GM12873 (cell line): ENCODE data around the gene AUH.

Experiments
- TF ChIP-seq, protein P1 (sequence below): IDR thresholded peaks from 2 replicates; pipeline ENCODE4 v1.5.1; 2012; ENCODE audit warnings: low read depth, mild to moderate bottlenecking, moderate library complexity, low read length, control low read depth; ENCODE audit not compliant: insufficient read depth; ENCODE audit errors: missing control alignments

The AUH gene

GRCh38 chr9:91219557-91219956 lies 142.2 kb downstream of the AUH start:
- TF ChIP-seq, protein P1, sequence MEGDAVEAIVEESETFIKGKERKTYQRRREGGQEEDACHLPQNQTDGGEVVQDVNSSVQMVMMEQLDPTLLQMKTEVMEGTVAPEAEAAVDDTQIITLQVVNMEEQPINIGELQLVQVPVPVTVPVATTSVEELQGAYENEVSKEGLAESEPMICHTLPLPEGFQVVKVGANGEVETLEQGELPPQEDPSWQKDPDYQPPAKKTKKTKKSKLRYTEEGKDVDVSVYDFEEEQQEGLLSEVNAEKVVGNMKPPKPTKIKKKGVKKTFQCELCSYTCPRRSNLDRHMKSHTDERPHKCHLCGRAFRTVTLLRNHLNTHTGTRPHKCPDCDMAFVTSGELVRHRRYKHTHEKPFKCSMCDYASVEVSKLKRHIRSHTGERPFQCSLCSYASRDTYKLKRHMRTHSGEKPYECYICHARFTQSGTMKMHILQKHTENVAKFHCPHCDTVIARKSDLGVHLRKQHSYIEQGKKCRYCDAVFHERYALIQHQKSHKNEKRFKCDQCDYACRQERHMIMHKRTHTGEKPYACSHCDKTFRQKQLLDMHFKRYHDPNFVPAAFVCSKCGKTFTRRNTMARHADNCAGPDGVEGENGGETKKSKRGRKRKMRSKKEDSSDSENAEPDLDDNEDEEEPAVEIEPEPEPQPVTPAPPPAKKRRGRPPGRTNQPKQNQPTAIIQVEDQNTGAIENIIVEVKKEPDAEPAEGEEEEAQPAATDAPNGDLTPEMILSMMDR, result no peak

GRCh38 chr9:91217388-91217787 lies 144.3 kb downstream of the AUH start:
- TF ChIP-seq, protein P1, result no peak

- TF ChIP-seq, protein P1, result no peak
Observed at GRCh38 chr9:91214867-91215266, 146.9 kb downstream of the AUH start.

DNA sequence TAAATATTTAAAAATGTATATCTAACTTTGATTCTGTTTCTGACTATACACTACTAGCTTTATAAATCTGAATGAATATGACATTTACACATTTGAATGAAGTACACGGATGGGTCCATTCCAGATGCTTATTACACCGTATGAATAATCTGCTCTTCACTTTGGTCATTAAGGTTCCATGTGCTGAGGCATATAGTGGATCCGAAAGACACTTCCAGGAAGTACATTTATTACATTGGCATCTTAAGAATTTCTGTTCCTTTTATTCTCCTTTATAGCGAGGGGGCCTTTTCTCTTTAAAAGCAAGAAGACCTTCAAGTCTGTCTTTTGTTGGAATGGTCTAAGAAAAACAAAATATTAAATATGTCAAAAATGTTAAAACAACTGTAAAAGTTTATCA lies 147.6 kb downstream of the AUH start:
- TF ChIP-seq, protein P1, result no peak

- TF ChIP-seq, protein P1, result no peak
Observed at GRCh38 chr9:91212596-91213243, 149.0 kb downstream of the AUH start.

DNA sequence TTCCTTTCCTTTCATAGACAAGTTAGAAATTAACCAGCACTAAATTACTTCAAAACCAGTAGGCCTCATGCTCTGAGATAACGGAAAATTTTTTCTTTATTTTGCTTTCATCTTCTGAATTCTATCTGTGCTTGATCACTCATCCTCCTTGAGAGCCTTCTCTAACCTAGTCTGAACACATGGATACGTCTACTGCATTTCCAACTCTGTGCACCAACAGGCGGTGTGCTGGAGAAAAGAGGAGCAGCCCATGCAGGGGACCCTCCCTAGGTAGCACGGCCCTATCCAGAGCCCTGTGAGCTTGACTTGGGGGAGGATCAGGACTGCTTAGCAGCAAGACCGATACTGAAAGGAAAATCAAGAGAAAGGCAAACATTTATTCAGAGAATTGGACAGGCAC lies 149.8 kb downstream of the AUH start:
- TF ChIP-seq, protein P1, result no peak

DNA sequence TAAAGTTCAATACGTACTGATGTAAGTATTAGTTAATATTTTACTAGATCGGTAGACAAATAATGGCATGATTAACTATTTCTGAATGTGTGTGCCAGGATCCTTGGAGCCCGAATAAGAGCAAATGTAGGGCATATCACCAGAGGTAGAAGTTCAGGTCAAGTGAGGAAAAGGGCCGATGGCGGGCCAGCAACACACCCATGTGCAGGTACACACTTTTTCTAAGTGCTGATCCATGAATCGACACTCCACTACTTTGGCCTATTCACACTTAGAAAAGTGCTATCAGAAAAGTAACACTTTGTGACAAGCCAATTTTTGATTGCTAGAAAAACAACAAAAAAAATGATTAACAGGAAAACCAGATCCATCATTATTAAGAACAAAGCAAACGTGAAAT lies 150.3 kb downstream of the AUH start:
- TF ChIP-seq, protein P1, result no peak
